ENCODE measurements around the gene FOXL1.

FOXL1 gene

DNA sequence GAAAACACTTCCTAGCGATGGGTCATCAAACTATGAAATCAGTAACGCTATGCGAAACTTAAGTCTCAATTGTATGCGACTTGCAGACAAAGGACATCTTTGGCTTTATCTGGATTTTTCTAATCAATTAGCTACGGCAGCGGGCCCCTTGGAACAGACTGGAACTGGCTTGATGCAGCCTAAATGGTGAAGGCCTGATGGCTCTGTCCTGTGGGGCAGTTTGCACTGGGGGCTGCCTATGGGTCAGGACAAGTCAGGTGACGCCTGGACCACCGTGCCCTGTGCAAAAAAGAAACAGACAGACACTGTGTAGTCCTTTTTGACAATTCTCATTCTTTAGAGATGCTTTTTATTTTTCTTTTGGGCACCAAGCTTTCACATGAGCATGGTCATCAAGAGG, 45.3 kb upstream of the FOXL1 start:
- H3K27ac ChIP-seq: no peak overlapping the region
- no peak for TF ChIP-seq ZFX (IDR thresholded peaks at IDR 0.05; ENCODE audit: borderline replicate concordance)
- TF ChIP-seq, protein P1, sequence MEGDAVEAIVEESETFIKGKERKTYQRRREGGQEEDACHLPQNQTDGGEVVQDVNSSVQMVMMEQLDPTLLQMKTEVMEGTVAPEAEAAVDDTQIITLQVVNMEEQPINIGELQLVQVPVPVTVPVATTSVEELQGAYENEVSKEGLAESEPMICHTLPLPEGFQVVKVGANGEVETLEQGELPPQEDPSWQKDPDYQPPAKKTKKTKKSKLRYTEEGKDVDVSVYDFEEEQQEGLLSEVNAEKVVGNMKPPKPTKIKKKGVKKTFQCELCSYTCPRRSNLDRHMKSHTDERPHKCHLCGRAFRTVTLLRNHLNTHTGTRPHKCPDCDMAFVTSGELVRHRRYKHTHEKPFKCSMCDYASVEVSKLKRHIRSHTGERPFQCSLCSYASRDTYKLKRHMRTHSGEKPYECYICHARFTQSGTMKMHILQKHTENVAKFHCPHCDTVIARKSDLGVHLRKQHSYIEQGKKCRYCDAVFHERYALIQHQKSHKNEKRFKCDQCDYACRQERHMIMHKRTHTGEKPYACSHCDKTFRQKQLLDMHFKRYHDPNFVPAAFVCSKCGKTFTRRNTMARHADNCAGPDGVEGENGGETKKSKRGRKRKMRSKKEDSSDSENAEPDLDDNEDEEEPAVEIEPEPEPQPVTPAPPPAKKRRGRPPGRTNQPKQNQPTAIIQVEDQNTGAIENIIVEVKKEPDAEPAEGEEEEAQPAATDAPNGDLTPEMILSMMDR (IDR thresholded peaks at IDR 0.05): no peak

DNA sequence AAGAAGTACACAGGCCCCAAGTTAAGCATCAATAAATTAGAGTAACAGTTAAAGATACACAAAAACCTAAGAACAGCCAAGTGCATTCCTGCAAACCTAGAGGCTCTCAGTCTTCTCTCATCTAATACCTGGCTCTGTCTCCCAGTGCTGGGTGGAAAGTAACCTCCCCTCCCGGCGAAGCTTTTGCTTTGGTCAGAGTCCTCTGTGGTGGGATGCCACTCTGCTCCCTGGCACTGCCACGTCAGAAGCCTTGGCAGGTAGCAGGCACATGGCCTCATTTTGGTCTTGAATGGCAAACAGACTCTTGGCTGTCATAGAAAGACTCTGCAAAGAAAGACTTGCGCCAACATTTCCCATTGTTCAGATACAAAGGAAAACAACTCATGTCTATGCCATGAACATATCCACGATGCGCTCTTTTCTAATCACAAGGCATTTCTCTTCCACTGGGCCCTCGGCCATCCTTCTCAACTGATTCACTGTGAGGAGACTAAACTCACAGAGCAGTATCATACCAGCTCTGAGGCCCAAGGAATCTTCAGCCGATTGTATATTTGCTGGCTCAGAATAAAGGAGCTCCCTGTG, 44.5 kb upstream of the FOXL1 start:
- H3K27ac ChIP-seq: no peak overlapping the region
- TF ChIP-seq ZFX (IDR thresholded peaks at IDR 0.05; ENCODE audit: borderline replicate concordance): no peak
- TF ChIP-seq, protein P1 (IDR thresholded peaks at IDR 0.05): no peak

DNA sequence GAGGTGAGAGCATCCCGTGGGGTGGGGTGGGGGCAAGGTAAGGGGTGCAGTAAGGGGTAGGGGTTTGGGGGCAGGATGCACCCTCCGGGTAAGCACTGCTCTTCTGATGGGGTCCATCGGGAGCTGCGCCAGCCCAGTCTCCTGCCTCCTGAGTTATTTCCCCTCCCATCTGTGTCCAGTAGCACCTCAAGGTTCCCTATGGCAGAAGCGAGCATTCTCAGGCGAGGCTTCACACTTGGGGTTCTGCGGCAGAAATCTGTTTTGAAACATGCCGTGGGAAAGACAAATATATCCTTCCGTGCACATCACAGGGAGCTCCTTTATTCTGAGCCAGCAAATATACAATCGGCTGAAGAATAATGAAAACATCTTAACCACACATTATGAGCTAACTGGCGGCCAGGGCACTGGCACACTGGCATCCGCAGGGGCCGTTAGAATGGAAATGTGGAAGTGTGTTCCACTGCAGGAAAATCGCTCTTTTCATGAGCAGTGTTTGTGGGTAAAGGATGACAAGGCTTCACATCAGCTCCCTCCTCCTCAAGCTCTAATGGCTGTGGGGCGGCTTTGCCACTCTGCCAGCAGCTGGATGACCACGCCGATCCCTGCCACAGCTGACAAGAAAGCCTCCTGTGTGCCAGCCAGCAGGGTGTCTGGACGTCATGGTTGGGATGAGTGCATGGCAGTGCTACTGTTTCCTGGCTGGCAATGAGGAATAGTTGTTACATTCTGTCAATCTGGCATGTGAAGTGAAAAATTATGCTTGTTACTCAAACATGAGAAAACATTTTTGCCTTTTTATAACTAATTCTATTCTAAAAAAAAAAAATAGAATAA, 43.4 kb upstream of the FOXL1 start:
- H3K27ac ChIP-seq: no peak overlapping the region
- no peak for TF ChIP-seq ZFX (IDR thresholded peaks at IDR 0.05; ENCODE audit: borderline replicate concordance)
- TF ChIP-seq, protein P1 (IDR thresholded peaks at IDR 0.05): no peak

DNA sequence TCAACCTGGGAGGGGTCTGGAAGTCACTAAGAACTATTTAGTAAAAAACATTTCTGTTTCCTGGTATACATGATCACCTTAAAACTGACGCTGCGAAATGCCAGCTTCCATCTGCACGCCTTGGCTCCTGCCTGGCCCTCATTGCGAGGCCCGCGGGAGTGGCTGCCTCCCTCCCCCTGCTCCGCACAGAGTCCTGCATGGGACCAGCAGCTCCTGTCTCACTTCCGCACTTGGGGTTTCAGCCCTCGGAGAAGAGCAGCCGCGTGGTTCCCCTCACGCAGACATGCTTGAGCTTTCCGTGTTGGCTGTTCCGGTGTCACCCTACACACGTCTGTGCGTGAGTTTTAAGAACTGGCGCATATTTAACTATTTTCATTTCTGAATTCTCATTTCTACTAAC, 41.7 kb upstream of the FOXL1 start:
- no peak overlapping the region for H3K27ac ChIP-seq
- no peak for TF ChIP-seq ZFX (IDR thresholded peaks at IDR 0.05; ENCODE audit: borderline replicate concordance)
- TF ChIP-seq, protein P1 (IDR thresholded peaks at IDR 0.05): no peak

DNA sequence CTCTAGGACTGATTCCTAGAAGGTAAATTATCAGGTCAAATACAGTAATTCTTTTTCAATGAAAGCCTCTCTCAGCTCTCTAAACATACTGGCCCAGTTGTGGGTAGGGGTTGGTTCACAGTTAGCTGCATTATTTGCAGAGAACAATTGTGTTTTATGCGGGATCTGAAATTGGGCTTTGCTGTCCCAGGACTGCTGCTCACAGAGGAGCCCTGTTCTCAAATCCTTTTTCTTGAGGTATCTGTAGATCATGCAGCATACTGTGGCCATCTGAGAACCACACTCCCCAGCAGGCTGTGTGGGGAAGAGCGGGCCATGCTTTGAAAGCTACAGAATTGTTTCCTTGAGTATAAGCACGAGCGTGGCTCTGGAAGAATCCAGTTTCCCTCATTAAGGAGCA, 40.9 kb upstream of the FOXL1 start:
- TF ChIP-seq, protein P1 (IDR thresholded peaks at IDR 0.05): no peak
- no peak for TF ChIP-seq ZFX (IDR thresholded peaks at IDR 0.05; ENCODE audit: borderline replicate concordance)
- no peak overlapping the region for H3K27ac ChIP-seq

DNA sequence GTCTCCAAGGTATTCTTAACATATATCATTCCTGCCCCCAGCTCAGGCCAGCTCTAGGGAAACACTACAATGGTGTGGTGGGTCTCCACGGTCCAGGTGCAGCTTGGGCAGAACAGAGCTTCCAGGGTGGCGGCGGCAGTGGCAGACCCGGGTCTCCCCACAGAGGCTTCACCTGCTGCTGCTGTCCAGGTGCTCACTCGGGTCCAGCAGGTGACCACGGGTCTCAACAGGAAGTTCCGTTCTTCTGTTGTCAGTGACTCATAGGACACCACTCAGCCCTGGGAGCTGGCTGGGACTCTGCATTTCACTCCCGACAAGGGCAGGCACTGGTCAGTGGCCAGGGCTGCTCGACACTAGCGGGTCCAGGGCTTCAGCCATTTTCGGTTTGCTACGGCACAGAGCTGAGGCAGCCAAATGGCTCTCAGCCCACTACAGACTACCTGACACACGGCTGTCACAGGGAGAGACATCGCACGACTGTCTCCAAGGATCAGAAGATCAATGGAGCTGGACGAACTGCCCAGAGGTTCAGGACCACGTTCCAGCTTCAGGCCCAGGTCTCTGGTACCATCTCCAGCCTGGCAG, 40.1 kb upstream of the FOXL1 start:
- TF ChIP-seq, protein P1 (IDR thresholded peaks at IDR 0.05): no peak
- no peak for TF ChIP-seq ZFX (IDR thresholded peaks at IDR 0.05; ENCODE audit: borderline replicate concordance)

DNA sequence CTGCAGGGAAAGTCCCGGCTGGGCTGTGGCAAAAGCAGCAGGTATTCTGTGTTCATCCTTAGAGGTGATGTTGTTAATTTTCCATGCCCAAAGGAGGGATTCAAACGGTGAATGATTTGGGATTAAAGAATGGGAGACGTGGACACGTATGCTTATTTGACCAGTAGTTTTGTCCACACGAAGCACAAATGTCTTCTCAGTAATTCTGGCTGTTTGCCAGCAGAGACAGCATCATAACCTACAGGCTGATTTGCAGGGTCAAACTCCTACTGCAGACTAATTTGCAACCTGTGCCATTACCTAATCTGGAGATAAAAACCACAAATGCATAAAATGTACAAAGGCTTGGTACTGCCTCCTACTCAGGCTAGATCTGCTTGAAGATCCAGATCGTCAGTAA, 37.5 kb upstream of the FOXL1 start:
- TF ChIP-seq ZFX (IDR thresholded peaks at IDR 0.05; ENCODE audit: borderline replicate concordance): no peak
- TF ChIP-seq, protein P1 (IDR thresholded peaks at IDR 0.05): no peak
- H3K27ac ChIP-seq: no peak overlapping the region

More for the DNA sequence above, 40.1 kb upstream of the FOXL1 start:
- H3K27ac ChIP-seq: no peak overlapping the region
